ENCODE measurements around the gene DSTN. TPM values are rescaled to one million over a fixed set of nuclear protein-coding genes. Genes with fewer than 3 reads are reported as not detected.

Gene DSTN
- total RNA-seq, 1 experiment from 2014 or later = 202 TPM

DNA sequence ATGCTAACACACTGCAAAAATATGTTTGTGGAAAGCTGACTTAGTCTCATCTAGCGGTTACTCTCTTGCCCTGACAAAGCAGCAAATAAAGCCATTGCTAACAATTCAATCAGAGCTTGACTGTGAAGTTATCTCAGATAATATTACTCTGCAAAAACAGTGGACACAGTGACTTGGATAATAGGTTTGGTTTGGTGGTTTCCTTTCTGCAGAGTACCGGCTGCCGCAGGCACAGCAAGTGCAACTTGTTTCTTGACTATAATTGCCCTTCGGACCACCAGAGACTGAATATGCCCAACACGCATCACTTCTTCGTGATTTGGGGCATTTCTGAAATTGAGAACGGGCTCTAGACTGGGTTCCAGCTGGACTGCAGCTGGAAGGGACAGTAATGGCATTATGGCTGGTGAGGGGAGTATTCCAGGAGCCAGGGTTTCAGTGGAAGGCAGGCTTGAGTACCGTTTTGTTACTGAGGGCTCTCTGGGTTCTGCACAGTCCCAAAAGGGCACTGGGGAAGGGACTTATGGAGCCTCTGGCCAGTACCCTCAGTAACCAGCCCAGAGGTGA is 40.0 kb downstream of the DSTN start (continued):
- TF ChIP-seq, protein P1, sequence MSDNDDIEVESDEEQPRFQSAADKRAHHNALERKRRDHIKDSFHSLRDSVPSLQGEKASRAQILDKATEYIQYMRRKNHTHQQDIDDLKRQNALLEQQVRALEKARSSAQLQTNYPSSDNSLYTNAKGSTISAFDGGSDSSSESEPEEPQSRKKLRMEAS (IDR thresholded peaks at IDR 0.05) = no peak
- TF ChIP-seq CEBPB (IDR thresholded peaks at IDR 0.05; ENCODE audit: low read depth) = no peak
- TF ChIP-seq RAD21 (IDR thresholded peaks at IDR 0.05; ENCODE audit: low read depth) = no peak

DNA sequence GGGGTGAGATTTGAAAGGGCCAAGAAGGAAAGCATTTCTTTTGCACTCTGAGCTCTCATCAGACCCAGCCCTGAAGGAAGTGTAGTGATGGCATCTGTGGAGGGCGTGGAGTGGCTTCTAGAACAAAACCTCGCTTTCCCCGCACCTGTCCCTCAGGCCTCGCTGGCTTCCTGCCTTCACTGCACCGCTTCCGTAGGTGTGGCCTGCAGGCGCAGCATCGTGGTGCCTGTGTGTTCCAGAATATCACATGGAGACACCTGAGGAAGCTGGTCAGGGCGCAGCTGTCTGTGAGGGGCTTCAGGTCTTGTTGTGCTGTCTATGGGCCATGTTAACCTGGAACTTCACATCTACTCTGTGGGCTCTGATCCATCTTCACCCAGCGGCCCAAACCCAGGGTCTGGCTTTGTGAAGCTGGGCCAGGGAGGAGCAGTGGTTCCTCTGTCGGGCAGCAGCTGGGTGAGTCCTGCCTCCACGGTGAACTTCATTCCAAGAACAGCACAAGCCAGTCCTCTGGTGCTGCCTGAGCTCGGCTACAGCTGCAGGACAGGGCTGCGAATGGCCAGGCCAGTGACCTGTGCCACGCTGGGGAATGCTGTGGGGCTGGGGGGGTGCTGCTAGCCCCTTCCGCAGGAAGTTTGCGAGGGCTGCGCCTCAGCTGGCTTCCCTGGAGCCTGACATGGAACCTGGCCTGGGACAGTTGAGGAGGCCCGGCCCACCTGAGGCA is 40.9 kb downstream of the DSTN start:
- no peak; the same call in 1 of the 2 replicates for ATAC-seq
- H3K4me1 ChIP-seq (ENCODE audit: control insufficient read depth in 1 of 2, insufficient read depth in 2 of 2, low read length in 2 of 2) = no peaks in the 10 kb centered on the region
- H4K20me1 ChIP-seq (ENCODE audit: insufficient read depth) = no peaks in the 10 kb centered on the region
- POLR2A ChIA-PET = interaction anchor here (1.8 kb wide), 1 partner anchor 41 kb away, joined by 5 read pairs; the partner anchor contains the start of gene DSTN
- CTCF ChIA-PET = interaction anchor here (1.3 to 2.4 kb wide), 3 partner anchors 9 to 74 kb away, joined by 5 to 10 read pairs (median 6); partner anchors contain the start of gene DSTN
- H3K79me2 ChIP-seq (ENCODE audit: insufficient read depth, low read length) = no peaks in the 10 kb centered on the region; the same call in 1 of the 2 replicates
- no peak overlapping the region; the same call in 1 of the 2 replicates for H3K27ac ChIP-seq (ENCODE audit: low read depth, low read length)
- no peaks in the 10 kb centered on the region for H3K27me3 ChIP-seq (ENCODE audit: insufficient read depth, low read length)
- H3K9ac ChIP-seq (ENCODE audit: low read length) = no peak overlapping the region
- no peak overlapping the region for H2AFZ ChIP-seq (ENCODE audit: low read depth, low read length, poor library complexity, severe bottlenecking)
- RAD21 ChIA-PET (ENCODE audit: low non-redundant PET in 1 of 2, low total read pairs in 2 of 2, uncharacterized antibody in 2 of 2, unreplicated experiment in 2 of 2) = no interaction called here
- no peaks in the 10 kb centered on the region for H3K9me2 ChIP-seq (ENCODE audit: insufficient read depth)
- peaks cover 3% of the 10 kb centered on the region in 2 experiments; a peak in 2 of 4 replicates for H3K36me3 ChIP-seq (ENCODE audit: control insufficient read depth in 1 of 2, insufficient read depth in 2 of 2, low read length in 2 of 2)
- H3K4me2 ChIP-seq (ENCODE audit: low read length) = no peak overlapping the region
- TF ChIP-seq EZH2phosphoT487 (IDR thresholded peaks at IDR 0.05; ENCODE audit: borderline replicate concordance) (no peak), CEBPB (IDR thresholded peaks at IDR 0.05; ENCODE audit: low read depth) (no peak), YY1 (IDR thresholded peaks at IDR 0.05; ENCODE audit: extremely low read depth, insufficient replicate concordance, low read depth, low read length) (no peak), JUND (IDR thresholded peaks at IDR 0.05) (no peak), FOSL1 (IDR thresholded peaks at IDR 0.05; ENCODE audit: low read depth) (no peak), ZFX (IDR thresholded peaks at IDR 0.05) (no peak), SP1 (IDR thresholded peaks at IDR 0.05; ENCODE audit: low read depth) (no peak), CBX3 (IDR thresholded peaks at IDR 0.05; ENCODE audit: low read depth) (no peak), RAD21 (IDR thresholded peaks at IDR 0.05; ENCODE audit: low read depth) (no peak), ELF1 (IDR thresholded peaks at IDR 0.05; ENCODE audit: borderline replicate concordance, low read depth) (no peak), EZH2 (IDR thresholded peaks at IDR 0.05) (no peak), POLR2A (IDR thresholded peaks at IDR 0.05; ENCODE audit: borderline replicate concordance, extremely low read depth, insufficient read depth, insufficient read length) (no peak), SIN3A (IDR thresholded peaks at IDR 0.05; ENCODE audit: low read depth) (no peak), POLR2AphosphoS5 (IDR thresholded peaks at IDR 0.05; ENCODE audit: low read depth, low read length) (no peak), ZNF274 (IDR thresholded peaks at IDR 0.05; ENCODE audit: low read depth, low read length) (no peak)
- TF ChIP-seq, protein P1 (IDR thresholded peaks at IDR 0.05) = no peak
- TF ChIP-seq, protein P2, sequence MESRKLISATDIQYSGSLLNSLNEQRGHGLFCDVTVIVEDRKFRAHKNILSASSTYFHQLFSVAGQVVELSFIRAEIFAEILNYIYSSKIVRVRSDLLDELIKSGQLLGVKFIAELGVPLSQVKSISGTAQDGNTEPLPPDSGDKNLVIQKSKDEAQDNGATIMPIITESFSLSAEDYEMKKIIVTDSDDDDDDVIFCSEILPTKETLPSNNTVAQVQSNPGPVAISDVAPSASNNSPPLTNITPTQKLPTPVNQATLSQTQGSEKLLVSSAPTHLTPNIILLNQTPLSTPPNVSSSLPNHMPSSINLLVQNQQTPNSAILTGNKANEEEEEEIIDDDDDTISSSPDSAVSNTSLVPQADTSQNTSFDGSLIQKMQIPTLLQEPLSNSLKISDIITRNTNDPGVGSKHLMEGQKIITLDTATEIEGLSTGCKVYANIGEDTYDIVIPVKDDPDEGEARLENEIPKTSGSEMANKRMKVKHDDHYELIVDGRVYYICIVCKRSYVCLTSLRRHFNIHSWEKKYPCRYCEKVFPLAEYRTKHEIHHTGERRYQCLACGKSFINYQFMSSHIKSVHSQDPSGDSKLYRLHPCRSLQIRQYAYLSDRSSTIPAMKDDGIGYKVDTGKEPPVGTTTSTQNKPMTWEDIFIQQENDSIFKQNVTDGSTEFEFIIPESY (IDR thresholded peaks at IDR 0.05; ENCODE audit: extremely low read depth, insufficient replicate concordance, low read length) = no peak
- TF ChIP-seq, protein P3, sequence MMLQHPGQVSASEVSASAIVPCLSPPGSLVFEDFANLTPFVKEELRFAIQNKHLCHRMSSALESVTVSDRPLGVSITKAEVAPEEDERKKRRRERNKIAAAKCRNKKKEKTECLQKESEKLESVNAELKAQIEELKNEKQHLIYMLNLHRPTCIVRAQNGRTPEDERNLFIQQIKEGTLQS (IDR thresholded peaks at IDR 0.05) = no peak
- DNase-seq (ENCODE audit: low read depth, low spot score) = no peak
- no peaks in the 10 kb centered on the region for H3K9me3 ChIP-seq (ENCODE audit: control insufficient read depth in 1 of 2, insufficient read depth in 1 of 2, low read depth in 1 of 2, low read length in 2 of 2)
- intact Hi-C loops (cut with micrococcal nuclease) = no loop called here
- H3K4me3 ChIP-seq (replicated peaks in 1 of 2; ENCODE audit: low read depth in 1 of 2, low read length in 2 of 2) = no peak overlapping the region
- no TSS peak for BruUV-seq (replicated peaks)
